Endothelial cell of umbilical vein (primary cell): ENCODE measurements around the gene RGS9.
"Not testable (repeated sequence)": the region's sequence is repeated elsewhere in the genome, so short reads cannot be mapped to it uniquely, and the experiment has no call there.

Source experiments
- CTCF ChIP-seq, 2 donors: IDR thresholded peaks; 1 replicate in 1 of 2; 2 replicates in 1 of 2; pipeline ENCODE4 v1.5.1; 2011; ENCODE audit warnings: low read length in 2 of 2, mild to moderate bottlenecking in 2 of 2, moderate library complexity in 2 of 2, control low read depth in 1 of 2, inconsistent platforms in 1 of 2, low read depth in 1 of 2; ENCODE audit not compliant: insufficient read depth in 1 of 2; ENCODE audit errors: extremely low read depth in 1 of 2
- EZH2 ChIP-seq: IDR thresholded peaks from 2 replicates; pipeline ENCODE4 v1.6.1; 2012; ENCODE audit warnings: borderline replicate concordance, low read depth, mild to moderate bottlenecking, moderate library complexity, low read length, inconsistent platforms; ENCODE audit not compliant: severe bottlenecking
- MYC ChIP-seq: IDR thresholded peaks from one replicate; pipeline ENCODE4 v1.6.1; 2011; ENCODE audit warnings: mild to moderate bottlenecking, low read depth, low read length
- POLR2A ChIP-seq: IDR thresholded peaks from 2 replicates; pipeline ENCODE4 v1.6.1; 2012; ENCODE audit warnings: low read depth, mild to moderate bottlenecking, control low read depth, low read length
- POLR2AphosphoS5 ChIP-seq: IDR thresholded peaks from 2 replicates; pipeline ENCODE4 v1.6.1; 2012; ENCODE audit warnings: low read depth, mild to moderate bottlenecking, control low read depth, low read length, moderate library complexity; ENCODE audit not compliant: insufficient read depth

- TF ChIP-seq POLR2A; EZH2; CTCF (IDR thresholded peaks at IDR 0.05; ENCODE audit: extremely low read depth in 1 of 2, insufficient read depth in 1 of 2, low read depth in 1 of 2, low read length in 2 of 2); POLR2AphosphoS5; MYC: not testable (repeated sequence)
Observed at GRCh38 chr17:65180752-65181236, 43.6 kb downstream of the RGS9 start.
